Cortex of kidney (tissue), 1 donor: ENCODE data around the gene LRBA.

Experiments used
- DNase-seq: peaks from one replicate; lab custom pipeline; 2025; lab: John Stamatoyannopoulos, UW

The LRBA gene

DNA sequence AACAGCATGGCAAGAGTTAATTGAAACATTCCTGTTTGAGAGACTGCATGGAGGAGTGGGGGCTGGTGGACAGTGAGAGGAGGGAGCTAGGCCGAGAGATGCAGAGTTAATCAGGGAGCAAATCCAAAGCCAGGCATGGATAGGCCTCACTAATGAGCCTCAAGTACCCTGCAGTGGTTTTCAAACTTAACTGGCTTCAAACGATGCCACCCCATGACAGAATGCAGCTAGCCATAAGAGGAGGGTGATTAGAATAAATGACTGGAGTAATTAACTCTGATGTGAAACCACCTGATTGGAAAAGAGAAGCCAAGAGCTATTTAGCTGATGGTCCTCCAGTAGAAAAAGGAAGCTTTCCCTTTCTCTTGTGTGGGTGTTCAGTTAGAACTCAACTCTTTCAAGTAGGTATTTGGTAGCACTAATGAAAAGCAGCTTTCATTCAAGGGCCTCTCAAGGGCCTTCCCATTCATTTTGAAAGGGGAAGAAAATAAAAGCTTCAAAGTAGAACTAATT, 648.5 kb downstream of the LRBA start:
- DNase-seq: no peak

DNA sequence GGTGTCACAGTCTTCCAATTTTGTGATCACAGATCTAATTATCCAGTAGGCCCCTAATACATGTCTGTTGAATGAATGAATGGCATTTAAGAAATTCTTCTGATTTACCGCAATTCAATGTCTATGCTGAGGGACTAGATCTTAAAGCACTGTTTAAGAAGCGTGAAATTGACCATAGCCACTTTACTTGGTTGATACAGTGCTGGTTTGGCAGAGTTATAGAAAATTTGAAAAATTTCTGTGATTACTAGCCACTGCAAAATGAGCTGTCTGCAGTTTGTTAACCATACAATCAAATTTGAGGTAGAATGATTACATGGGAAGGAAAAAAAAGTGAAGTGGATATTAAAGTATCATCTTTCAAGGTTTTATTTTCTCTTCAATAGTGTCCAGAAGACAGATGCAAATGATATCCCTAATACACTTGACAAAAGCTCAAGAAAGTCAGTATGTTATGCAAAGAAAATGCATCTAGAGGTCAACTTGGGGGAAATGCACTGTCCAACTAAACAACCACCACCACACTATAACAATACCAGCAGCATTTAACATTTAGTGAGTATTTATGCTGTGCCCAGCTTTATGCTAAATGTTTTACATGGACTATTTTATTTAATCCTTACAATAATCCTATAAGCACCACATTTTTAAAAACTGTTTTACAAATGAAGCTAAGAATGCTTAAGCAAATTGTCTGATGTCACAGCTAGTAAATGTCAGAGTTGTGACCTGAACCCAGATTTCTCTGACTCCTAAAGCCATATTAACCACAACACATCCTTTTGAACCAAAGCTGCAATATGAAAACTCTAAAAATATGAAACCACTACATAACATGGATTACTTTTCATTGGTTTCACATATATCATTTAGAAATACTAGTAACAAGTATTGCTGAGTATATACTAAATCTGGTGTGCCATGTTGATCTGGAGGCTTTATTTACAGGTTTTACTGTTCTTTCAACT, 651.1 kb downstream of the LRBA start:
- no peak for DNase-seq

DNA sequence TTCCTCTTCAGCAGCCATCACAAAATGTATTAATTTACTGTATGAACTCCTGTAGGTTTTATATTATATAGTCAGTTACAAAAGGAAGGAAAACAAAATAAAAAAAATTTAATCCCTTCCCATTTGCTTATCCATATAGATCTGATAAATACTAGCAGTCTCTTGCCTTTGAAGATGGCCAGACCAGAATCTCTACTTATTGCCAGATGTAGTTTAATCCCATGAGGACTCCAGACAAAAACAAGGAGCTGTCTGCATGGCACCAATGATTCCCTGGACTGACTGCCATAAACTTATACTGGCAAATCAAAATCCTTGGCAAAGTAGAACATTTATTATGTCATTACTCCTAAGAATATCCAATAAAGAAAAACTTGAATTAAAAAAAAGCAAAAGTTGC, 656.4 kb downstream of the LRBA start:
- DNase-seq: no peak

- no peak for DNase-seq
Measured at GRCh38 chr4:150357829-150358228, 657.3 kb downstream of the LRBA start.

GRCh38 chr4:150355858-150356455, 659.1 kb downstream of the LRBA start:
- DNase-seq: no peak

DNA sequence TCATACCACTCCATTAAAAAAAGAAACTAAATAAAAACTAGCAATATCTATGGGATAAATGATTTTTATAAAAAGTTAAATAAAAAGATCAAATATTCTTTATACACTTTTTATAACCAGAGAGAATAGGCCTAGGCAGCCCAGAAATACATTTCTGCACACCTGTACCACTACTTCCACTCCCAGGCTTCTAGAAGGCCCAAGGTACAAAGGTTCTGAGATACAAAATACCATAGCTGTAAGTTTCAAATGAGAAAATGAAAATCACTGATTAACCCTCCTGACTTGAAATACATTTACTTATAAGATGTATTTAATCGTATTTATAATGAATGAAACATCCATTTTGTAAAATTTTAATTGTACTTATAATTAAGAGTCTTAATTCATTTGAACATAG, 659.7 kb downstream of the LRBA start:
- DNase-seq: no peak

GRCh38 chr4:150354214-150354796, 660.8 kb downstream of the LRBA start:
- no peak for DNase-seq

DNA sequence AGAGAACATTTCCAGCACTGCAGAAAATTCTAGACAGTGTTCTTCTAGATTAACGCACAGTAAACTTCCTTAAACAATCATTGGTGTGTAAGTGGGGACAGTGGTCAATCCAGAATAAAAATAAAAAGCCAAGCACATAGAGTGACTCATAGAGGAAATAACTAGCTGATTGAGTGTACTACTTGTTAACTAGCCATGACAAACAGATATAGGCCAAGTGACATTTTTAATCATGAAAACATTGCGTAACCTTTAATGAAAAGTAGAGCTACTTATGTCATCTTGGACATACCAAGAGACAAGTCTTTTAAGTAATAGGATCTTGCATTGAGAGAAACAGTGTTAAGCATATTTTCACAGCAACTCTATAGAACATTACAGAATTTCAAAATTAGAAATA, 667.0 kb downstream of the LRBA start:
- no peak for DNase-seq

- no peak for DNase-seq
Measured at GRCh38 chr4:150345207-150345744, 669.8 kb downstream of the LRBA start.

DNA sequence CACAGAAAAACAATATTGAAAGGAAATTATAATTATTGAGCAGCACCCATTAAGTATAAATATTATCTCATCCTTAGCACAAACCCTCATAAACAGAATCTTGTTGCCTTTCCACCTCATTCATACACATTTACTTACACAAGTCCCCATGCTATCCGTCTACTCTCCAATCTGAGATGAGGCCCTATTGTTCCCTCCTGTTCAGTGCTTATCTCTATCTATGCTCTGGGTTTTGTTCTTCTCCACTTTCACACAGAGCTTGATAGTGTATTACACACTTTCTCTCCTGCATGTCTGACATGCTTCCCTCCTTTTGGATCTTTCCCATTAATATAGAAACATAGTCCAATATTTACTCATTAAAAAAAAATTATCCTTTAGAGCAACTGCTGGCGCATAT, 671.3 kb downstream of the LRBA start:
- no peak for DNase-seq

DNA sequence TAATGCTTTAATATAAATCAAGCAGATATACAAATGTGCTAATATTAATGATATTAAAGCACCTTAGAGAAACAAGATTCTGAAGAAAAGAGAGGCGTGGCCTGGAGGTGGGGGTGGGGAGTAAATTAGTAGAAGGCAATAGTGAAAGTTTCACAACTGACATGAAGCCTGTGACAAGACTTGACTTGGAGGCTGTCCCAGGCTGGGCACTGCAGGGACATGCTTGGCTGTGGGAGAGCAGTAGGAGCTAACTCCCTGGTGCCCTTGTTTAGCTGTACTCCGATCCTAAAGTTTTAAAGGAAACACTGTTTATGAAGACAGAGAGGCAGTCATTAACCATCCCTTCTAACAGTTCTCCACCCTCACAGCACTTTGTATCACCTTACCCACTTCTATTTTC, 672.1 kb downstream of the LRBA start:
- no peak for DNase-seq

DNA sequence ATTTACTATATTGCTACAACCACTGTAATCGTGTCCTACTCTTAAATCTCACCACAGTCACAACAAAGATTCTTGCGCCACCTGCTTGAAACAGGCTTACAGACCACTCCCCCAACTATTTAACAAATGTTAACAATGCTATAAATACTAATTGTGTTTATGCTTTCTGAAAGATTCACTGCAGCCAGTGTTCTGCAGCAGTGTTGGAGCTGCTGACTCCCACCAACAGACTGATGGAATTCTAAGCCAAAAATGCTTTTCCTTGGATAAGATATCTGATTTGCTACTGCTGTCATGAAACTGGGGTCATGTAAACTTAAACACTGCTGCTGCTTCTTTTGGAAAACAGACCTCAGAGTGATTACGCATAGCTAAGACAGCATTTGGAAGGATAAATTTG, 677.4 kb downstream of the LRBA start:
- no peak for DNase-seq

- no peak for DNase-seq
Measured at GRCh38 chr4:150336676-150337412, 678.2 kb downstream of the LRBA start.

DNA sequence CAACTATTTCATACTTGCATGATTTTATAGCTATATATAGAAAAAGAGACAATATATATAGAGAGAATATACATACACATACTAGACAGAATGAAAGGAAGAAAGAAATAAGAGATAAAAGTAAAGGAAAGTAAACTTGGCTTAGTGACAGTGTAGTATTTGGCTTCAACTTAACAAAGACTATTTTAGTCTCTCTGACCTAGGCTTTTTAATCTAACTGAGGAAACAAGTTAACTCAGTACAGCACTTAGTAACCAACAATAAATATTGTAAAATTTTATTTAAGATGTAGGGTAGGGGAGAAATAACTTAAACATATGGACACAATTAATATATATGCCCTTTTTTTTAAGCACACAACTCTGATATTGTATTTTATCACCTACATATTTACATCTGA, 682.1 kb downstream of the LRBA start:
- DNase-seq: no peak

DNA sequence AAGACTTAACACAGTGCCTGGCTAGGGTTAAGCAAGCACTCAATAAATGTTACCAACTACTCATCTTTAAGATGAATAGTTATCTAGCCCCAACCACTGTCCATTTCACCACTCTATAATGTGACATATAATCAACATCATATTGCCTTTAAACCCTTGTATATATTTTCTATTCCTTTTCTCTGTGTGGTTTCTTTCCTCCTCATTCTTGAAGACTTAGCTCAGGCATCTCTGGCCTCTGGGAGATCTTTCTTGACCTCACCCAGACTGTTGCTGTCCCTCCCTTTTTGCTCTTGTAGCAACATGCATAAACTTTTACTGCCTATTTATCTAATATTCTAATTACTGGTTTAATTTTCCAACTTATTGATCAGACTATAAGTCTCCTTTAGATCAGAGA, 683.0 kb downstream of the LRBA start:
- no peak for DNase-seq

GRCh38 chr4:150329373-150329772, 685.7 kb downstream of the LRBA start:
- no peak for DNase-seq

DNA sequence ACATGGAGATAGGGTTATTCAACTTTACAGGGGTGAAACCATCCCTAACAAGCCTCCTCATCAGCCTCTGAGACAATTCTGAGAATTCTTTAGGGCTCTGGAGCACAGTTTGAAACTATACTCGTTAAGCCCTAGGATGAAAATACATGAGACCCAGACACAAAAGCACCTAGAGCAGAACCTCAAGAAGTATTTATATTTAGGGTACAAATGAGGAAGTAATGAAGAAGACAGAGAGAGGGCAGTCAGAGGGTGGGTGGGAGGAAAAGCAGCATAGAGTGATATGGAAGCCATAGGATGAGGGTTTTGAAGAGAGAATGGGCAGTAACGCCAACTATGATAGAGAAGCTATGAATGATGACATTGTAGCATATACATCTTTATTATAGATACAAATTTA, 686.6 kb downstream of the LRBA start:
- DNase-seq: no peak

DNA sequence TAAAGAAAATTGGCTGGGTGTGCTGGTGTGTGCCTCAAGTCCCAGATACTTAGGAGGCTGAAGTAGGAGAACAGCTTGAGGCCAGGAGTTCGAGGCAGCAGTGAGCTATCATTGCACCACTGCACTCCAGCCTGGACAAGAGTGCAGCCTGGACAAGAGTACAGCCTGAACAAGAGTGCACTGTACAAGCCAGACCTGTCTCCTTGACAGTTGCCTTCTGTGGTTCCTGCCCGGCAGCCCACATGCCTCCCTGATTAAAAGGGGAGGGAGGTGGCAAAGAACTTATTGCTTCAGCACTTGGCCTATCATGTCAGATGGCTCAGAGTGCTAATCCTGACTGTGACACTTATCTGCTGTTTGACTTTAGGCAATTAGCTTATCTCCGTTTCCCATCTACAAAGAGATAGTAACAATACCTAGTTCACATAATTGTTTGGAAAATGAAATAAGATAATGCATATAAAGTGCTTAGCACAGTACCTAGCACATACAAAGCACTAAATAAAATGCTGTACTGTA, 687.8 kb downstream of the LRBA start:
- no peak for DNase-seq

- no peak for DNase-seq
Measured at GRCh38 chr4:150325872-150326271, 689.2 kb downstream of the LRBA start.

GRCh38 chr4:150323406-150324325, 691.4 kb downstream of the LRBA start:
- peak; percentile 2 for DNase-seq

DNA sequence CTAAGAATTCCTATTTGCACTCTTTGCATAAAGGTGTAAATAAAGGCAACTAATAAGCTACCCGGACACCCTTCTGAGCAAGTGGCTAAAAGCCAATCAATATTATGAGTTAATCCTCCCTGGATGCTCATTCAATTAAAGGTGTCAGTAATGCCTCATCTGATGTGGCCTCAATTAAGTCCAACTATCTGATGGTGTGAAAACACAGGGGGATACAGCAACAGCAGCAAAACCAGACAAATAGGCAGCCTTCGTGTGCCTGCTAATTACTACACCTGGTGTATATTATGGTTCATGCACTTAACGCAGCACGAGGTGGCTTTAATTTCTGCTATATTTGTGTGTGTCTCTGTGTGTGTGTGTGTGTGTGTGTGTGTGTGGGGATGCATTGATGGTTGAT, 692.4 kb downstream of the LRBA start:
- DNase-seq: no peak
